Stimulated activated naive CD8-positive, alpha-beta T cell treated with anti-CD3 and anti-CD28 coated beads, Interleukin-15, amount 100 ng/mL, for 72 hours (primary cell): Measurements from ENCODE around the gene STK11IP.

Experiments used
- ATAC-seq: fragments of 150-1000 bp; cut with Tn5 transposase; 2 replicates; pipeline ENCODE4 v1.10.0; 2021; ENCODE audit warnings: mild to moderate bottlenecking, moderate library complexity
- DNase-seq, 2 donors: peaks; one replicate each; pipeline ENCODE4 v3.0.0; 2021 to 2022
- H3K27ac Mint-ChIP-seq, 2 donors: one replicate each; pipeline ENCODE4 v1.8.0; 2022; ENCODE audit warnings: mild to moderate bottlenecking in 2 of 2, mixed read lengths in 2 of 2, moderate library complexity in 2 of 2
- H3K27me3 Mint-ChIP-seq: one replicate; pipeline ENCODE4 v1.8.0; 2022; ENCODE audit warnings: mixed read lengths
- H3K4me1 Mint-ChIP-seq: one replicate; pipeline ENCODE4 v1.8.0; 2022; ENCODE audit warnings: mild to moderate bottlenecking, mixed read lengths
- H3K4me3 Mint-ChIP-seq, 2 donors: one replicate each; pipeline ENCODE4 v1.8.0; 2022; ENCODE audit warnings: mild to moderate bottlenecking in 2 of 2, mixed read lengths in 2 of 2, moderate library complexity in 1 of 2
- H3K9me3 Mint-ChIP-seq, 2 donors: one replicate each; pipeline ENCODE4 v1.8.0; 2022; ENCODE audit warnings: mixed read lengths in 2 of 2

STK11IP gene

GRCh38 chr2:219559156-219559915, 38.3 kb upstream of the STK11IP start:
- Mint-ChIP-seq H3K27me3 (peaks cover 30% of the 10 kb centered on the region), H3K27ac (no peak overlapping the region), H3K4me3 (no peak overlapping the region), H3K9me3 (no peaks in the 10 kb centered on the region), H3K4me1 (no peaks in the 10 kb centered on the region)
- no peak for ATAC-seq
- no peak for DNase-seq

- no peak overlapping the region for H3K4me3 Mint-ChIP-seq
- DNase-seq (no peak), ATAC-seq (no peak)
- H3K27ac Mint-ChIP-seq = no peak overlapping the region
- H3K4me1 Mint-ChIP-seq = no peaks in the 10 kb centered on the region
- H3K9me3 Mint-ChIP-seq = no peaks in the 10 kb centered on the region
- peaks cover 27% of the 10 kb centered on the region for H3K27me3 Mint-ChIP-seq
Measured at GRCh38 chr2:219560037-219560892, 37.4 kb upstream of the STK11IP start.

GRCh38 chr2:219560893-219561178, 36.8 kb upstream of the STK11IP start:
- no peak overlapping the region for H3K4me3 Mint-ChIP-seq
- no peaks in the 10 kb centered on the region for H3K4me1 Mint-ChIP-seq
- DNase-seq (no peak), ATAC-seq (no peak)
- peaks cover 27% of the 10 kb centered on the region for H3K27me3 Mint-ChIP-seq
- H3K27ac Mint-ChIP-seq = no peak overlapping the region
- no peaks in the 10 kb centered on the region for H3K9me3 Mint-ChIP-seq

- ATAC-seq = no peak
- no peak overlapping the region for H3K27ac Mint-ChIP-seq
- H3K4me1 Mint-ChIP-seq = no peaks in the 10 kb centered on the region
- H3K4me3 Mint-ChIP-seq = no peak overlapping the region
- no peak for DNase-seq
- H3K27me3 Mint-ChIP-seq = peaks cover 27% of the 10 kb centered on the region
- H3K9me3 Mint-ChIP-seq = no peaks in the 10 kb centered on the region
Measured at GRCh38 chr2:219561179-219562048, 36.2 kb upstream of the STK11IP start.

GRCh38 chr2:219562049-219563020, 35.3 kb upstream of the STK11IP start:
- DNase-seq = no peak
- H3K27me3 Mint-ChIP-seq = peaks cover 30% of the 10 kb centered on the region
- H3K4me1 Mint-ChIP-seq = no peaks in the 10 kb centered on the region
- no peak overlapping the region for H3K4me3 Mint-ChIP-seq
- no peak for ATAC-seq
- no peak overlapping the region for H3K27ac Mint-ChIP-seq
- no peaks in the 10 kb centered on the region for H3K9me3 Mint-ChIP-seq

- H3K4me3 Mint-ChIP-seq = no peak overlapping the region
- no peak overlapping the region for H3K27ac Mint-ChIP-seq
- peak; percentile 6 for ATAC-seq
- no peak for DNase-seq
- H3K4me1 Mint-ChIP-seq = no peaks in the 10 kb centered on the region
- H3K27me3 Mint-ChIP-seq = peaks cover 40% of the 10 kb centered on the region
- H3K9me3 Mint-ChIP-seq = no peaks in the 10 kb centered on the region
Measured at GRCh38 chr2:219563271-219563928, 34.3 kb upstream of the STK11IP start.

- peaks cover 5% of the 10 kb centered on the region for H3K4me1 Mint-ChIP-seq
- no peaks in the 10 kb centered on the region for H3K9me3 Mint-ChIP-seq
- no peak overlapping the region for H3K4me3 Mint-ChIP-seq
- H3K27me3 Mint-ChIP-seq = peaks cover 52% of the 10 kb centered on the region
- no peak for ATAC-seq
- DNase-seq = no peak
- no peak overlapping the region for H3K27ac Mint-ChIP-seq
Measured at GRCh38 chr2:219565130-219566080, 32.3 kb upstream of the STK11IP start.

- H3K27me3 Mint-ChIP-seq = peaks cover 56% of the 10 kb centered on the region
- H3K27ac Mint-ChIP-seq = no peak overlapping the region
- no peak for DNase-seq
- no peak overlapping the region for H3K4me3 Mint-ChIP-seq
- no peaks in the 10 kb centered on the region for H3K9me3 Mint-ChIP-seq
- no peak for ATAC-seq
- H3K4me1 Mint-ChIP-seq = peaks cover 5% of the 10 kb centered on the region
Measured at GRCh38 chr2:219566640-219567039, 31.0 kb upstream of the STK11IP start.

- ATAC-seq = no peak
- Mint-ChIP-seq H3K27ac (no peak overlapping the region), H3K27me3 (peaks cover 61% of the 10 kb centered on the region), H3K9me3 (no peaks in the 10 kb centered on the region), H3K4me1 (peaks cover 5% of the 10 kb centered on the region), H3K4me3 (no peak overlapping the region)
- no peak for DNase-seq
Measured at GRCh38 chr2:219567131-219567530, 30.5 kb upstream of the STK11IP start.

GRCh38 chr2:219567791-219568361, 29.8 kb upstream of the STK11IP start:
- Mint-ChIP-seq H3K4me3 (no peak overlapping the region), H3K4me1 (peaks cover 5% of the 10 kb centered on the region), H3K27me3 (peaks cover 68% of the 10 kb centered on the region), H3K27ac (no peak overlapping the region), H3K9me3 (no peaks in the 10 kb centered on the region)
- DNase-seq (no peak), ATAC-seq (no peak)

- H3K4me3 Mint-ChIP-seq = no peak overlapping the region
- no peak for DNase-seq
- no peak for ATAC-seq
- peaks cover 5% of the 10 kb centered on the region for H3K4me1 Mint-ChIP-seq
- H3K27me3 Mint-ChIP-seq = peaks cover 77% of the 10 kb centered on the region
- H3K27ac Mint-ChIP-seq = no peak overlapping the region
- H3K9me3 Mint-ChIP-seq = no peaks in the 10 kb centered on the region
Measured at GRCh38 chr2:219569041-219569440, 28.6 kb upstream of the STK11IP start.

- DNase-seq (no peak), ATAC-seq (no peak)
- peaks cover 5% of the 10 kb centered on the region for H3K4me1 Mint-ChIP-seq
- peaks cover 72% of the 10 kb centered on the region for H3K27me3 Mint-ChIP-seq
- H3K4me3 Mint-ChIP-seq = peak overlapping the region; percentile 8 to 72
- H3K9me3 Mint-ChIP-seq = no peaks in the 10 kb centered on the region
- no peak overlapping the region for H3K27ac Mint-ChIP-seq
Measured at GRCh38 chr2:219569635-219570034, 28.0 kb upstream of the STK11IP start.

GRCh38 chr2:219570194-219570923, 27.3 kb upstream of the STK11IP start:
- Mint-ChIP-seq H3K9me3 (no peaks in the 10 kb centered on the region), H3K4me1 (peaks cover 5% of the 10 kb centered on the region), H3K27ac (no peak overlapping the region), H3K27me3 (peaks cover 78% of the 10 kb centered on the region), H3K4me3 (peak overlapping the region; percentile 53 to 72)
- DNase-seq (no peak), ATAC-seq (peak; percentile 43)
